ENCODE results near the gene KIAA1671. TPM values are rescaled to one million over a fixed set of nuclear protein-coding genes. Genes with fewer than 3 reads are reported as not detected.
A peak's percentile ranks its signal among the peaks of the same experiment; 100 is the strongest.
"Not testable (repeated sequence)": the region's sequence is repeated elsewhere in the genome, so short reads cannot be mapped to it uniquely, and the experiment has no call there.

Gene KIAA1671
- total RNA-seq: 10 to 100 TPM; 25.4 to 27.0 TPM

DNA sequence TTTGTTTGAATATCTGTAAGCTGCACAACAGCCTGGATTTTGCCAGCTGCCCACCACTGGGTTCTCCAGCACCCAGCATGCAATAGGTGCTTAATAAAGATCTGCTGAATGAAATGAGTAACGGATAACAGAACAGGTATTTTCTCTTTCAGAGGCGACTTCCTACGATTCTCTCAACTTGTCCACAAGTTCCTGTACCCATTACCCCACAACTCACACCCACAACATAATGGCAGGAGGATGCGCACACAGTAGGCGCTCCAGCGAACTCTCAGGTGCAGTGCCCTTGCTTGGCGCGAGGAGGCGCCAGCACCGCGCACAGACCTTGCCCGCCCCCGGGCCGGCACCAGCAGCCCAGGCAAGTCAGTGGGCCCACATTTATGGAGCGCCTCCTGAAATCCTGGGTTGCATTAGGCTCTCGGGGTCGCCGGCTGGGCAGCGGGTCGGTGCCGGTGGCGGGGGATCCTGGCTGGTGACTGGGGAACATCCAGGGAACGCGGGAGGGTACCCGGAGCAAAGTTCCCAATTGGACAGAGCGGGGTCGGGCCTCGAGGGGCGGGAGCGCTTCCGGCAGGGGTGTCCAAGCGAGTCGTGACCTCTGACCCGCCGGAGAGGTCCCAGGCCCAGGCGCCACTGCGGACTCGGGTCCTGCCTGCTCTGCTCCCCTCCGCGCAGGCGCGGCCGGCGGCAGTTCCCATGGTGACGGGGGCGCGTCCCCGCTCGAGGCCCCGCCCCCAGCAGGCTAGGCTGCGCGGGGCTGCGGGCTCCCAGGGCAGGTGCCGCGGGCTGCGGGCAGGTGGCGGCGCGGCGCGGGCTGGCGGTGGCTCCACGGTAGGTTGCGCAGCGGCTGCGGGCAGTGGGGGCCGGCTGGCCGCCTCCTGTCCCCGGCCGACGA lies at the start of gene KIAA1671:
Gene KIAA1671 (plus strand): TSS at position 775 of the 895 bp plus-strand sequence. CDS start 75,284 bp downstream, outside the sequence.
- DNase-seq: peak; percentile 86
- Mint-ChIP-seq H3K4me3 (peak within 1 kb of the TSS; percentile 78), H3K36me3 (ENCODE audit: low read depth) (no peaks in the 10 kb centered on the region), H3K9me3 (no peaks in the 10 kb centered on the region), H3K27ac (peak within 1 kb of the TSS; percentile 80), H3K4me1 (peaks cover 31% of the 10 kb centered on the region), H3K27me3 (peaks cover 68% of the 10 kb centered on the region)
- ChIA-PET POLR2A (no interaction called here), CTCF (interaction anchor here (0.9 to 1.7 kb wide), 7 partner anchors 10 to 100 kb away, joined by 3 to 6 read pairs (median 3); no protein-coding TSS in a partner anchor)

DNA sequence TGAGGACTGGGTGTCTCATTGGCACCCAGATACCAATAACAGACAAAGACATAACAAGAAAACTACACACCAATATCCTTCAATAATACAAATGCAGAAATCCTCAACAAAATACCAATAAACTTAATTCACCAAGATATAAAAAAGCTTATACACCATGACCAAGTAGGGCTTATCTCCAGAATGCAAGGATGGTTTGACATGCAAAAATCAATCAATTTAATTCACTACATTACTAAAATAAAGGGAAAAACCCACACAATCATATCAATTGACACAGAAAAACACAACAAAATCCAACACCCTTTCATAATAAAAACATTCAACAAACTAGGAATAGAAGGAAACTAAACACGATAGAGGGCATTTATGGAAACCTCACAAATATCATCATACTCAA lies 46.6 kb upstream of the KIAA1671 start:
- Mint-ChIP-seq H3K4me1 (no peaks in the 10 kb centered on the region), H3K27me3 (no peaks in the 10 kb centered on the region), H3K27ac (no peak overlapping the region), H3K9me3 (peaks cover 15% of the 10 kb centered on the region), H3K36me3 (ENCODE audit: low read depth) (no peaks in the 10 kb centered on the region), H3K4me3 (no peak overlapping the region)
- POLR2A ChIA-PET: no interaction called here
- CTCF ChIA-PET: no interaction called here
- no peak for DNase-seq

DNA sequence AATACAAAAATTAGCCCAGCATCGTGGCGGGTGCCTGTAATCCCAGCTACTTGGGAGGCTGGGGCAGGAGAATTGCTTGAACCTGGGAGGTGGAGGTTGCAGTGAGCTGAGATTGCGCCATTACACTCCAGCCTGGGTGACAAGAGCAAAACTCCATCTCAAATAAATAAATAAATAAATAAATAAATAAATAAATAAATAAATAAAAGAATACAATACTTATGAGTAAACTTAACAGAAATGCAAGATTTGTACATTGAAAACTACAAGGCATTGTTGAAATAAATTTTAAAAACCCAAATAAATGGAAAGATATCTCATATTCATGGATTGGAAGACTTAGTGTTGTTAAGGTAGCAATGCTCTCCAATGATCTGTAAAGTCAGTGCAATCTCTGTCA lies 45.4 kb upstream of the KIAA1671 start:
- DNase-seq; H3K27ac Mint-ChIP-seq; H3K4me3 Mint-ChIP-seq; H3K4me1 Mint-ChIP-seq; H3K27me3 Mint-ChIP-seq; H3K36me3 Mint-ChIP-seq (ENCODE audit: low read depth); POLR2A ChIA-PET: not testable (repeated sequence)
- CTCF ChIA-PET: interaction anchor here (0.6 kb wide), 1 partner anchor 104 kb away, joined by 3 read pairs; no protein-coding TSS in a partner anchor
- peaks cover 15% of the 10 kb centered on the region for H3K9me3 Mint-ChIP-seq

DNA sequence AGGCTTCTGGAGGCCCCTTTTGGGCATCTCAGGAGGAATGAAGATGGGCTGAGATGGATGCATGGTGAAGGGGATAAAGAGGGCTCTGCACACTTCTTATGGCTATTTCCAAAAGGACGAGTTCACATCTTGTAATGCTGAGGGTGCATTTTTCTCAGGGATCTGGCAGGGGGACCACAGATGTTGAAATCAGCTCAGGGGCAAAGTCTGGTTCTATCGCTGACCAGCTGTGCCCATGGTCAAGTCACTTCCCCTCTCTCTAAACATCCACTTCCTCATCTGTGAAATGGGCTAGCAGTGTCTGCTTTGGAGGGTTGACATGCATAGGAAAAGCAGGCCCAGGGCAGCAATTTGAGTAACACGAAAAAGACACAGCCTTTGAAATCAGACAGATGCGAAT lies 32.5 kb upstream of the KIAA1671 start:
- H3K4me1 Mint-ChIP-seq: no peaks in the 10 kb centered on the region
- H3K27me3 Mint-ChIP-seq: peaks cover 1% of the 10 kb centered on the region
- POLR2A ChIA-PET: no interaction called here
- no peak overlapping the region for H3K27ac Mint-ChIP-seq
- H3K4me3 Mint-ChIP-seq: no peak overlapping the region
- H3K36me3 Mint-ChIP-seq (ENCODE audit: low read depth): no peaks in the 10 kb centered on the region
- no peaks in the 10 kb centered on the region for H3K9me3 Mint-ChIP-seq
- no peak for DNase-seq
- CTCF ChIA-PET: no interaction called here

DNA sequence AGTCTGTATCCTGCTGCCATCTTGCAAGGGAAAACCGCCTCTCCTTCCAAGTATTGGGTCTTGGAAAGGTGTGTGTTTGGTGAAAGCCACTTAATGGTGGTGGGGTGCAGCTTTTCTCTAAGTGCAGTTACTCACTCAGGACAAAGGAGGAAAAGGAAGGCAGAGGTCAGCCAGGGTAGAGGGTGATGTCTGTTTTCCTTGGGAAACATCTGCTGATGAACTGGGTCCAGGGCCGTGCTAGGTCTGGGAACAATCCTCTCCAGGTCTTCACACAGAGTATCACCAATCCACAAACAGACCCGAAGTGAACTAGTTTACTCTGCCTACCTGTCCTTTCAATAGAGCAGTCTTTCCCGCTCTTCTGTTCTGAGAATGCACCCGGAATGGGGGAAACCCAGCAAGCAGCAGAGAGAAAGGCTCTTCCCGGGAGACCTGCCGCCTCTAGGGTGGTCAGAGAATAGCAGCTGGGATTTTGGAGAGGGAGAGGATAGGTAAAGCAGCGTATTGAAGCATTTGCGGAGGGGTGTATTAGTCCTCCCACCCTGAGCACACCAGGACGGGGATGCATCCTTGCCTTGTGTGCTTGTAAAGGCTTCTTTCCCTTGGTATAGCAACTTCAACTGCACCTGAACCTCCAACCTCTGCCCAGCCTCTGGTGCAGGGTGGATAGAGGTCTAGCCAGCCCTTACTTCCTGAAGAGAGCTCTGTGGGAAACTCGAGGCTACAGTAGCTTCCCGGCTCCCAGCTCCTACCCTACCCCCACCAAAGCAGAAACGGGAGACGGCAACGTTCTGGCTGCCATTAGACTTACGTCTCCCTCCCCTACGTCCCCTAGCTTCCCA lies 26.7 kb upstream of the KIAA1671 start:
- no peaks in the 10 kb centered on the region for H3K9me3 Mint-ChIP-seq
- peaks cover 11% of the 10 kb centered on the region for H3K27me3 Mint-ChIP-seq
- no peaks in the 10 kb centered on the region for H3K36me3 Mint-ChIP-seq (ENCODE audit: low read depth)

DNA sequence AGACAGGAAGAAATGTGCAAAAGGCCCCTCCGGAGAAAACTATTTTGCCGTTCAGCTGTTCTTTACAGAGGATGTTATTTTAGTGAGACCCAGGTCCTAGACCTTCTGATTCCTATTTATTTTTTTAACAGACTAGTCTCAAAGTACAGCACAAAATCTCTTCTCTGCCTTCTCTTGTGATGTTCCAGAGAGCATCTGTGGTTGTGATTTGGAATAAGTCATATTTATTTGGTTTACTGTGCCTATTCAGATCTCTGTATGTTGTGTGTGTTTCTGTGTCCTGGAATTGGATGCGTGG lies 26.1 kb upstream of the KIAA1671 start:
- POLR2A ChIA-PET: no interaction called here
- Mint-ChIP-seq H3K27ac (no peak overlapping the region), H3K27me3 (peaks cover 16% of the 10 kb centered on the region), H3K36me3 (ENCODE audit: low read depth) (no peaks in the 10 kb centered on the region), H3K4me1 (no peaks in the 10 kb centered on the region), H3K9me3 (no peaks in the 10 kb centered on the region), H3K4me3 (no peak overlapping the region)
- CTCF ChIA-PET: no interaction called here
- no peak for DNase-seq

More for the DNA sequence above, 26.7 kb upstream of the KIAA1671 start:
- DNase-seq: no peak
- no peak overlapping the region for H3K4me3 Mint-ChIP-seq
- no peak overlapping the region for H3K27ac Mint-ChIP-seq
- POLR2A ChIA-PET: no interaction called here
- no peaks in the 10 kb centered on the region for H3K4me1 Mint-ChIP-seq
- CTCF ChIA-PET: no interaction called here

DNA sequence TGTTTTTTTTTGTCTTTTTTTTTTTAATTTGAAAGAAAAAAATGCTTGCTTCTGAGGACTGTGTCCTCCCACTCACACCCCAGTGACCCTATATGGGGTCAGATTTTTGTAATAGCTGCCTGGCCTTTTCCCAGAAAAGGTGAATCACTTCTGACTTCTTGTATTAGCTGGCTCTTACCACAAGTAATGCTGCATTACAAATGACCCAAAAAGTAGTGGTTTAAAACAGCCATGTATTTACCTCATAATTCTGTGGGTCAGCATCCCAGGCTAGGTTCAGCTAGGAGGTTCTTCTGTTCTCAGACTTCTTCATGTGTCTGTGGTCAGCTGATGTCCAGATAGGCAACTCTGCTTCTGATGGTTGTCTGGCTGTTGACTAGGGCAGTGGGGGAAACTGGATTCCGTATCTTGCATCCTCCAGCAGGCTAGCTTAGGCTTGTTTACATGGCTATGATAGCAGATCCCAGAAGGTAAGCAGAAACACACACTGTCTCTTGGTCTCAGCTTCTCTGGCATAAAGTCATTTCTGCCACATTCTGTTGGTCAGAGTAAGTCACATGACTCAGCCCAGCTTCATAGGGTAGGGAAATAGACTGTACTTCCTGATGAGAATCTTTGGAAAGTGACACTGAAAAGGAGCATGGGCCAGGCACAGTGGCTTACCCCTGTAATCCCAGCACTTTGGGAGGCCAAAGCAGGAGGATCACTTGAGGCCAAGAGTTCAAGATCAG lies 25.5 kb upstream of the KIAA1671 start:
- Mint-ChIP-seq H3K36me3 (ENCODE audit: low read depth) (no peaks in the 10 kb centered on the region), H3K4me1 (no peaks in the 10 kb centered on the region), H3K27me3 (peaks cover 22% of the 10 kb centered on the region), H3K9me3 (no peaks in the 10 kb centered on the region), H3K27ac (no peak overlapping the region), H3K4me3 (no peak overlapping the region)
- POLR2A ChIA-PET: no interaction called here
- DNase-seq: no peak
- CTCF ChIA-PET: no interaction called here

DNA sequence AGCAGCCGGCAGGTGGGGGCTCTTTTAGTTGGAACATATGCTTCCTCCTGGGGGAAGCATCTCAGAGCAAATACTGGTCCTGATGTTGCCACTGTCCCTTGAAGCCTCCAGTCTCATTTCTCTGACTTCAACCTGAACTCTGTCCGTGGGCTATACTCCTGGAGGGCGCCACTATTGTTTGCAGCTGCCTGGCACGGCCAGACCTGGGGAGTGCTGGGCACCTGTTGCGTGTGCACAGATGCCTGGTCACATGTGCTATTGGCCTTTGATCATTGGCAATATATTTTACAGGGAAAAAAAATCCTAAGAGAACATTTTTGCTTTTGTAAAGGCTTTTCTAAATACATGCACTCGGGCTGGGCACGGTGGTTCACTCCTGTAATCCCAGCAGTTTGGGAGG lies 24.2 kb upstream of the KIAA1671 start:
- Mint-ChIP-seq H3K27me3 (peaks cover 25% of the 10 kb centered on the region), H3K4me1 (no peaks in the 10 kb centered on the region), H3K27ac (no peak overlapping the region), H3K4me3 (no peak overlapping the region), H3K9me3 (no peaks in the 10 kb centered on the region), H3K36me3 (ENCODE audit: low read depth) (no peaks in the 10 kb centered on the region)
- CTCF ChIA-PET: no interaction called here
- DNase-seq: no peak
- POLR2A ChIA-PET: no interaction called here

DNA sequence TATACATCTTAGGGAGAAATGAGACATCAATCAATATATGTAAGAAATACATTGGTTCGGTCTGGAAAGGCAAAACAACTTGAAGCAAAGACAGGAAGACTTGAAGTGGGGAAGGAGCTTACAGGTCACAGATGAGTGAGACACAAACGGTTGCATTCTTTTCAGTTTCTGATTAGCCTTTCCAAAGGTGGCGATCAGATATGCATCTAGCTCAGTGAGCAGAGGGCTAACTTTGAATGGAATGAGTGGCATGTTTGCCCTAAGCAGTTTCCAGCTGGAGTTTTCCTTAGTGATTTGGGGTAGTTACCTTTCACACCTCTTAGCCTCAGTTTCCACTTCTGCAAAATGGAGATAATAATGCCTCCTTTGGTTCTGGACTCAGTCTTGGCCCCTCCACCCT lies 21.8 kb upstream of the KIAA1671 start:
- H3K9me3 Mint-ChIP-seq: no peaks in the 10 kb centered on the region
- H3K4me3 Mint-ChIP-seq: no peak overlapping the region
- CTCF ChIA-PET: no interaction called here
- no peaks in the 10 kb centered on the region for H3K4me1 Mint-ChIP-seq
- no peak overlapping the region for H3K27ac Mint-ChIP-seq
- no peaks in the 10 kb centered on the region for H3K36me3 Mint-ChIP-seq (ENCODE audit: low read depth)
- DNase-seq: no peak
- peaks cover 25% of the 10 kb centered on the region for H3K27me3 Mint-ChIP-seq
- POLR2A ChIA-PET: no interaction called here

DNA sequence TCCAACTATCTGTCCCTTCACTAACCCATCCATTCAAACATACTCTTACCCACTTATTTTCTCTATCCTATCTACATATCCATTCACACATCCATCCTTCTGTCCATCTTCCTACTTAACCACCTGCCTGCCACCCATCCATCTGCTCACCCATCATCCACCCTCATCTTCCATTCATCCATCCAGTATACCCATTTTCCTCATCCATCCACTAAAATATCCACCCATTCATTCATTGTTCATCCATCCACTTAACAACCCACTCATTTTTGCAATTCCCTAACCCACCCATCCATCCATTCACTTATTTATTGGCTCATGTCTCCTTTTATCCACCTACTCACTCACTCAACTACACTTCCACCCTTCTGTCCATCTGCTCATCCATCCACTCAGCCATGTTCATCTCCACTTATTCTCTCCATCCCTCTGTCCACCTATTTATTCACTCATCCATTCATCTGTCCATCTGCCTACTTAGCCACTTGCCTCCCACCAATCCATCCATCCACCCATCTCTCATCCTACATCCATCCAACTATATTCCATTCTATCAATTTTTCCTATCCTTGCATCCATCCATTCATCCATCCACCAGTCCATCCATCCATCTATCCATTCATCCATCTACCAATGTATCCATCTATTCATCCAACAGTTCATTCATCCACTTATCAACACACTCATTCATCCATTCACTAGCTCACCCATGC lies 16.6 kb upstream of the KIAA1671 start:
- Mint-ChIP-seq H3K4me1 (no peaks in the 10 kb centered on the region), H3K36me3 (ENCODE audit: low read depth) (no peaks in the 10 kb centered on the region), H3K27ac (no peak overlapping the region), H3K9me3 (no peaks in the 10 kb centered on the region), H3K27me3 (peaks cover 18% of the 10 kb centered on the region), H3K4me3 (no peak overlapping the region)
- DNase-seq: no peak
- POLR2A ChIA-PET: no interaction called here
- CTCF ChIA-PET: no interaction called here

DNA sequence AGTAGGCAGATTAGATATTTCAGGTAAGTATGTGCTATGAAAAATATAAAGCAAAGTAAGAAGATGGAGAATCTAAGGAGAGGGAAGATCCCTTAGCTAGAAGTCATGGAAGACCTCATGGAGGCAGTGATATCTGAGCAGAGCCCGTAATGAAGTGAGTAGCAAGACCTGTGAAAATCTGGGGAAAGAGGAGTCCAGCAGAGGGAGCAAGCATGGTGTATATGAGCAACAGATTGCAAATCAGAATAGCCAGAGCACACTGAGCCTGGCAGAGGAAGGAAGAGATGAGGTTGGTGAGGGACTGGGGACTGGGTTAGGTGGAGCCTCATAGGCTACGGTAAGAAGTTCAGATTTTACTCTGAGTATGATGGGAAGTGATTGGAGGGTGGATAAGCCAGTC lies 15.4 kb upstream of the KIAA1671 start:
- Mint-ChIP-seq H3K4me3 (no peak overlapping the region), H3K36me3 (ENCODE audit: low read depth) (no peaks in the 10 kb centered on the region), H3K27ac (no peak overlapping the region), H3K9me3 (no peaks in the 10 kb centered on the region), H3K27me3 (peaks cover 7% of the 10 kb centered on the region), H3K4me1 (no peaks in the 10 kb centered on the region)
- peak; percentile 27 for DNase-seq
- CTCF ChIA-PET: interaction anchor here (1.8 kb wide), 1 partner anchor 112 kb away, joined by 6 read pairs; no protein-coding TSS in a partner anchor
- POLR2A ChIA-PET: no interaction called here

DNA sequence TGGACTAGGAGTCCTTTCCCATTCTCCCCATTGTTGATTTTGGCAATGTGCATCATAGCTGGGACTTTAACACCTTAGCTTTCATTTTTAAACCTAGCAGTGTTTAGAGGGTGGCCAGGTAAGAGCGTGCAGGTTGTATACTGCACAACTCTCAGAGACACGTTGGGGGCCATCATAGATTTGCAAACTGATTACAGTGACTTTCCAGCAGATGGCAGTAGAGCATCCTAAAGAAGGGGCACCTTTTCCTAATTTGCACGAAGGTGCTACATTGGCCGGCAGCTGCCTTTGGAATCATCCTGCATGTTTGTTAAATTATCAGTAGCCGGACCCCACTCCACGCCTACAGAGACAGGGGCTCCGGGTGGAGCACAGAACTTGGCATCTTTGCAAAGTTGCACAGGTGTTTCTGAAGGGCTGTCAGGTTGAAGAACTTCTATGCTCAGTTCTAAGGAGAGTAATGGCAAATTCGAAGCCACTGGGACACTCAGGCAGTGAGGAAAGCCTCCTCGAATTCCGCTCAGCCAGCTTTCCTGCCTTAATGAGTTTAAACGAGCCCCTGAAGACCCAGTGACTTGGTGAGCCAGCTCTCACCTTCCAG lies 13.7 kb upstream of the KIAA1671 start:
- POLR2A ChIA-PET: no interaction called here
- Mint-ChIP-seq H3K36me3 (ENCODE audit: low read depth) (no peaks in the 10 kb centered on the region), H3K4me1 (no peaks in the 10 kb centered on the region), H3K27ac (no peak overlapping the region), H3K4me3 (no peak overlapping the region), H3K9me3 (no peaks in the 10 kb centered on the region), H3K27me3 (peaks cover 5% of the 10 kb centered on the region)
- CTCF ChIA-PET: interaction anchor here (1.5 to 1.8 kb wide), 4 partner anchors 12 to 116 kb away, joined by 4 to 8 read pairs (median 5); no protein-coding TSS in a partner anchor
- peak; percentile 61 for DNase-seq

Measured in activated CD4-positive, alpha-beta T cell treated with anti-CD3 and anti-CD28 coated beads, Interleukin-2, amount 10 ng/mL, durations not matched to agents 7 days and 5 days (primary cell).